Muscle of back (tissue), 11 donors: Measurements from ENCODE around the gene ANGEL2. TPM values are rescaled to one million over a fixed set of nuclear protein-coding genes. Genes with fewer than 3 reads are reported as not detected.
"Not testable (repeated sequence)": the region's sequence is repeated elsewhere in the genome, so short reads cannot be mapped to it uniquely, and the experiment has no call there.

ENCODE experiments used
- DNase-seq, 3 donors: peaks; one replicate each; pipeline versions ENCODE4 v3.0.0 to v3.0.0-alpha.2; 2013
- polyA plus RNA-seq, 10 donors: library from polyadenylated mRNA; unstranded; fragments of 120-200 nt; gene quantifications; one replicate each; pipeline ENCODE4 v1.2.1, GENCODE V29; 2013; ENCODE audit not compliant: insufficient read length in 10 of 10

ANGEL2 gene
- polyA plus RNA-seq, 10 donors, result 21.9 to 37.5 (median 27.9) TPM

DNA sequence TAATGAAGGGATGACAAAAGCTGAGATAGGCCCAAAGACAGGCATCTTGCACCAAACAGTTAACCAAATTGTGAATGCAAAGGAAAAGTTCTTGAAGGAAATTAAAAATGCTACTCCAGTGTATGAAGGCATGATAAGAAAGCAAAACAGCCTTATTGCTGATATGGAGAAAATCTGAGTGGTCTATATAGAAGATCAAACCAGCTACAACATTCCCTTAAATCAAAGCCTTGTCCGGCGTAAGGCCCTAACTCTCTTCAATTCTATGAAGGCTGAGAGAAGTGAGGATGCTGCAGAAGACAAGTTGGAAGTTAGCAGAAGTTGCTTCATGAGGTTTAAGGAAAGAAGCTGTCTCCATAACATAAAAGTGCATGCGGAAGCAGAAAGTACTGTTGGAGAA is 4.3 kb upstream of the ANGEL2 start:
- no peak for DNase-seq

DNA sequence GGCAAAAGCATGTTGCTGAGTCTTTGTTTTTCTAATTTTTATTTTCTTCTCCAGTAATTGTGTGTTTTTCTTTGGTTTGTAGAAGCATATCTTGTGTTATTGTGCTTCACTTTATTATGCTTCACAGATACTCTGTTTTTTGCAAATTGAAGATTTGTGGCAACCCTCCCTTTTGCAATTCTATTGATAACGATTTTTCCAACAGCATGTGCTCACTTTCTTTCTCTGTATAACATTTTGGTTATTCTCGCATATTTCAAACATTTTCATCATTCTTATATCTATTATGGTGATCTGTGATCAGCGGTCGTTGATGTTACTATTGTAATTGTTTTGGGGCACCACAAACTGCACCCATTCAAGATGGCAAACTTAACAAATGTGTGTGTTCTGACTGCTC is 3.8 kb upstream of the ANGEL2 start:
- no peak for DNase-seq

DNA sequence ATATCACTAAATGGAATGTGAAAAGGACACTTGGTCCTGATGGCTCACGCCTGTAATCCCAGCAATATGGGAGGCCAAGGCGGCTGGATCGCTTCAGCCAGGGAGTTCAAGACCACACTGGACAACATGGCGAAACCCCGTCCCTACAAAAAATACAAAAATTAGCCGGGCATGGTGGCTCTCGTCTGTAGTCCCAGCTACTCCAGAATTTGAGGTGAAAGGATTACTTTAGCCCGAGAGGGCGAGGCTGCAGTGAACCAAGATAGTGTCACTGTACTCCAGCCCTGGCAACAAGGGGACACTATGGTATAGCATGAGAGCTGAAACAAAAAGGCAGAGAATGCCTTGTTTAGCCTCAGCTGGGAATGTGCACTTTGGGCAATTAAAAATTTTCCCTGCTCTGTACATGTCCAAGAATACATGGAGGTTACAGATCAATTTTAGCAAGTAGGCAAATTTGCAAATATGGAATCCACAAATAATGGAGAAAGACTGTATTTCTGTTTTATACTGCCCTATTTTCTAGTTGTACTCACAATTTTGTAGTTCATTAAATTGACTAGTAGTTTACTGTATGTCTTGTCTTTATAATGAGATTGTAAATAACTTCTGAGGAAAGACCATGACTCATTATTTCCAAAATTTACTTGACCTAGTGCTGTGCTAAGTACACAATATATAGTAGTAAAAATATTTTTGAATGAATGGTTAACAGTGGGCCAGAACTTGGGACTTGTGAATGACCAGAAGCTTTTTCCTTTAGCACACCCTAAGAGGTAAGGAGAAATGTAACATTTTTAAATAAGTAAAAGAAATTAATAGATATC is 2.0 kb upstream of the ANGEL2 start:
- no peak for DNase-seq

DNA sequence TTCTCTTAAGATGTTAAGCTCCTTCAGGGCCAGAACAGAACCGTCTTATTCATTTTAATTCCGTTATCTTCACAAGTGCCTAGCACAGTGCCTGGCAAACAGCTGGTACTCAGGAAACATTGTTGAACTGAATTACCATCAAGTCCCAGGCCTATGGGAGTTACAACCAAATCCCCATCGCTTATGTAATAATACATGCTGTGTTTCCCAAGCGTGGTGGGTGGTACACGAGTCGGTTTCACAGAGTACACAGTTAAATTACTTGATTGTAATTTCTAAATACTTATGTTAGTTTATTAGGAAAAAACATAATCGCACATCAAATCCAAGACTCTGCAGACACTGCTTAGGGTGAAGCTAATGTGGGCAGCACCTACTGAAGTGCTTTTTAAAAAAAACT is 1.0 kb downstream of the ANGEL2 start:
- DNase-seq, result peak in 2 of 3 donors; percentile 6 to 10

GRCh38 chr1:213008564-213008963 is 7.1 kb downstream of the ANGEL2 start:
- no peak for DNase-seq

DNA sequence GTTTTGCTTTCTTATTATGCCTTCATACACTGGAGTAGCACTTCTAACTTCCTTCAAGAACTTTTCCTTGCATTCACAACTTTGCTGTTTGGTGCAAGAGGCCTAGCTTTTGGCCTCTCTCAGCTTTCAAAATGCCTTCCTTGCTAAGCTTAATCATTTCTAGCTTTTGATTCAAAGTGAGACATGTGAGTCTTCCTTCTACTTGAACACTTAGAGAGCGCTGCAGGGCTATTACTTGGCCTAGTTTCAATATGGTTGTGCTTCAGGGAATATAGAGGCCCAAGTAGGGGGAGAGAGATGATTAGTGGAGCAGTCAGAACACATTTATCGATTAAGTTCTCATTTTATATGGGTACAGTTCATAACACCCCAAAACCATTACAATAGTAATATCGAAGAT is 12.4 kb downstream of the ANGEL2 start:
- no peak for DNase-seq

GRCh38 chr1:212994926-212995325 is 20.7 kb downstream of the ANGEL2 start:
- no peak for DNase-seq

GRCh38 chr1:212993960-212994359 is 21.7 kb downstream of the ANGEL2 start:
- DNase-seq, result not testable (repeated sequence)

GRCh38 chr1:212990276-212990675 is 25.4 kb downstream of the ANGEL2 start:
- DNase-seq, result no peak

DNA sequence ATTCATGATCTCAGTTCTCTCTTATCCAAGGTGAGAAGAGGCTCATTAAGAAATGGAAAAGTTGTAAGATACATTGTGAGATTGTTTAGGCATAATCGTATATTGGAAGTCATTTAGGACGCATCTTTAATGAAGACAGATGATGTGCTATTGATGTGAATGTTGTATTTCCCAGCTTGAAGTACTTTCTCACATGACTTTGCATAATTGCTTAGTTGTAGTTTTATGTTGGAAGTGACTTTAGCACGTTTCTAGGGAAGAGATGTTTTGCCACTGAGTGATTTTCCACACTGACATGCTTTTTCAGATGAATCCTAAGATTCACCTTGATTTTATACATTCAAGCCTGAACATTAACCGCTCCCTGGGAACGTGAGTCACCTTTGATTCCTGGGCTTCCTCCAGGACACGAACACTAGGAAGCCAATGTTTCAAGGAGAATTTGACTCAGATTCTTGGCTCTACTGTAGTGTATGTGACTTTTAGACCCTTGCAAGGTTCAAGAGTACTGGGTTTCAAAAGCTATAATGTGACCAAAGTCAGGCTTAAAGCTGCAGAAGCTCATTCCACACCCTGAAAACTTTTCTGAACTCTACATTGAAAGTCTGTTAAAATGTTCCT is 27.9 kb downstream of the ANGEL2 start:
- no peak for DNase-seq

DNA sequence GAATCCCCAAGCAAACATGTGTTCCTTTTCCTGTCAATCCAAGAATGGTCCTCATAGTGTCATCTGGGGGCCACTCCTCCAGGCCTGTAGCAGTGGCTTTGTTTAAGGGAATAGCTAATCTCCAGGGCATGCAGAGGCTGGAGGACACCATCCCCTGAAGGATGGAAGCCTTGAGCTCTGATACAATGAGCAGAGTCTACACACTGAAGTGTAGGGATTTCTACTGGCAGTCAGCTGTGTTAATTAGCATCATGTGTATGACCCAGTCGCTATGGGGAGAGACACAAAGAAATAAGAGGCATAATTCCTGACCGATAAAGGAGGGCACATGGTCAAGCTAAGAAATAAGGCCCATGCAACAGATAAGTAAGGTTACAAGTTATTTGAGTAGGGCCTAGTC is 29.1 kb downstream of the ANGEL2 start:
- no peak for DNase-seq

DNA sequence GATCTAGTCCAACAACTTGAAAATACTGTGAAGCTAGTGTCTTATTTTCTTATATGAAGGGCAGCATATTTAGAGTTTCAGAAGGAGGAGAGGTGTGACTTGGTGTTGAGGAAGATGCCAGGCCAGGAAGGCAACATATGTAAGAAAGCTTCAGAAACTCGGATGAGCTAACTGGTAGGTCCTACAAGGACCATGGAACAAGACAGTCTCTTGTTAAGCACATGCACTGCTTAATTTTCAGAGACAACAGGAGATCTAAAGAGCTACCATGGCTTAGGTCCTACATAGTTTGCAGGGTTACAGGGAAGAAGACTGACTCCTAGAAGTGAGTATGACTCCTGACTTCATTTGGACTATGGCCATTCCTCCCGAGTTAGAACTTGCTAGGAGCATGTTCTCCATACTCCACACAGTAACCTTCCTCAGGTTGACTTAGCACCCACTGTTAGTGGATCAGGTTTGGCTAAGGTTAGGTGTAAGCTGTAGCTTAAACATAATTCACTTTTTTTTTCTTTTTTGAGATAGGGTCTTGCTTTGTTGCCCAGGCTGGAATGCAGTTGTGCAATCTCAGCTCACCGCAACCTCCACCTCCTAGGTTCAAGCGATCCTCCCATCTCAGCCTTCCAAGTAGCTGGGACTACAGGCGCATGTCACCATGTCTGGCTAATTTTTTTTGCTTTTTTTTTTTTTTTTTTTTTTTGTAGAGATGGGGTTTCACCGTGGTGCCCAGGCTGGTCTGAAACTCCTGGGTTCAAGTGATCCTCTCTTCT is 31.0 kb downstream of the ANGEL2 start:
- no peak for DNase-seq

DNA sequence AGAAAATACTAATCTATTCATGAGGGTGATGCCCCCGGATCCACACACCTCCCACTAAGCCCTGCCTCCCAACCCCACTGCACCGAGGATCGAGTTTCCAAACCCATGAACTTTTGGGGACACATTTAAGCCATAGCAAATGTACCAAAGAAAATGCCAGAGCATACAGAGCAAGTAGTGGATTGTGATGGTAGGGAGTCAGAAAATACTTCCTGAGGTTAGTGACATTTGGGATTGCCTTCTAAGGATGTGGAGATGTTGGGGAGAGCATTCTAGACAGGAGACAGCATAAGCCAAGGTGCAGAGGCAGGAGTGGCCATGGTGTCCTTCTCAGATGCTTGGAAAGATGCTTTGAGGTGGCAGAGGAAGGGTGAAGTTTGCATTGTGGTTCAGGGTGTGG is 32.2 kb downstream of the ANGEL2 start:
- DNase-seq, result no peak

DNA sequence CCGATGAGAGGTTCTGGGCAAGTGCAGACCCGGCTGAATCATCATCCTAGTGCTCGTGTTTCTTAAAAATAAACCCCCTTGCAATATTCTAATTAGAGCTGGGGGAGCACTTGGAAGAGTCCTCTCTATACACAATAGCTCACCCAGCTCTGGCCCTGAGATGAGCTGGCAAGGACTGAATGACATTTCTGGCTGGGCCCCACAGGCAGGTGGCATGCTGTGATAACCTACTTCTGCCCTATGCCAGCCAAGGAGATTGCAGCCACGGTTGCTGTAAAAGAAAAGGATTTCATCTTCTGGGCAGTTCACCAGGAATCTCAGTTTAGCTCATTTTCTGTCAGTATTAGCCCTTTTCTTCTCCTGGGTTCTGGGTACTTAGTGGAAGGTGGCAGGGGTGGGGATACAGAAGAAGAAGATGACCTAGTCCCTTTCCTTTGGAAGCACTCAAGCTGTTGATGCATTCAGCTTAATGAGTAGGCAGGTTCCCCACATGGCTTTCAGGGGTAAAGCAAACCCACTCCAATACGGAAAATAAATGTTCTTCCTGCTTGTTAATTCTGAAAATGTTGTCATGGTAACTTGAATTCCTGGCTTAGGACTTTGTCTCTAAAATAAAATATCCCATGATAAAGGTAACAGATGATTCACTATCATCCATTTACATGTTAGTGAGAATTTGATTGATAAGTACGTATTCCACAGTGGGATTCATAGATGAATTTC is 33.1 kb downstream of the ANGEL2 start:
- no peak for DNase-seq

GRCh38 chr1:212981571-212982328 is 33.9 kb downstream of the ANGEL2 start:
- DNase-seq, result peak in 1 of 3 donors; percentile 51

- DNase-seq, result peak; percentile 76 to 83 (median 77)
These were observed 34.6 kb downstream of the ANGEL2 start for GRCh38 chr1:212981025-212981495.

DNA sequence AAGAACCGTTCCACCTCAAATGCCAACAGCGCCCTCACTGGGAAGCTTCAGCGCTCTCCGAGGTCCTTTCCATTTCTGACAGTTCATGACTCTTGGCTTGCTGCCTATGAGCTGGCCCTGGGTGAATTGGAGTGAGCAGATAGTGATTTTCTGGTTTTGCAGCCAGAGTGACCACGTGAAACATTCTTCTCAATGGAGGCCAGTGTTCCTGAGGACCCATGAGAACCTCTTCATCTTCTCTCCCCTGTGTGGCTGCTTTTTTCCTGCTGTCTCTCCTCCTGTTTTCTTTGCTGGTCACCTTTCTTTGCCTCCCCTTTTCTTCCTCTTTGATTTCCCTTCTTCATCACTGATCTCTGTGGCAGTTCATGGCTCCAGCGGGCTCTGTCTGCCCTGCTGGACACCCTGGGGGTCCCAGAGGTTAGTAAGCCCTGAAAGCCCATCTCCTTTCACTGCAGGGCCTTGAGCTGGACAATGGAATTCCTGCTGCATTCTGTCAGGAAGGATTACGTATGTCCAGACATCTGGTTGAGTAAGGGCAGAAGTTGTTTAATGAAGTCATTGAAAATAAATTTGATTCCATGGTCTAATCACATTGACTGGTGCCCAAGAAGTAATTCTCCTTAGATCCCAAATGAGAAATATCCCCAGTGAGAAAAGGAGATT is 35.4 kb downstream of the ANGEL2 start:
- peak in 1 of 3 donors; percentile 61 for DNase-seq

DNA sequence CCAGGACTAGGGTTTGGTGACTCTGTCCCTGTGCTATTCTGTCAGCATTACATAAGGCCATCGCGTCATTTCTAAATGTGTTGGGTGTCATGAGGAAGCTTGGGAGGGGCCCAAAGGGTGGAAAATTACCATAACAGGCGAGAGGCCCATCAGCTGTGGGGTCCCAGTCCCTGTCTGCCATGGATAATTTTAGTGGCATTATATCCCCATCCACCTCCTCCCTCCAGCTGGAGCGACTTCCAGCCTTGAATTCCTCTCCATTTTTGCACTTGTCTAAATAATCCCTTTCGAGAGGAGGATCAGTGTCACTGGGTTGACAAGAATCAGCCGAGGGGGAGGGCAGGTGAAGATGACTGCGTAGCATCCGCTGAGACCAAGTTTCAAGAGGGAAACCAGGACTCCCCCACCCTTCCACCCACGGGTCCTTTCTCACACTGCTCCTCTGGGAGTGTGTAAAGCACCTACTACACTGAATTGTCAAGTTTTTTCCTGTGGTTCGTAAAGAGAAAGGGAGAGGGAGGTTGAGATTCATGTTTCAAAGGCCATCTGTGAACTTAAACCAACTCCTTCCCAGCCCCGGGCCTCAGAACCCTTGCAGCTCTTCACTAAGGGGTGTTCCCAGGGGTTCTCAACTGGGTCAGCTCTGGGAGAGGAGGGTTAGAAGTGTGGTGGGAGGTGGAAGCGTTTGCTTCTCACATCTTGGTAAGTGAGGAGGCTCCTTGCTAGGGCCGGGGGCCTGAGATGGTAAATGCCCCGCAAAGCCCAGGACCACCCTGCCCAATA is 36.1 kb downstream of the ANGEL2 start:
- peak in 2 of 3 donors; percentile 64 to 73 for DNase-seq

GRCh38 chr1:212977781-212978645 is 37.7 kb downstream of the ANGEL2 start:
- DNase-seq, result no peak
